Measurements from ENCODE around the gene MEMO1. TPM values are rescaled to one million over a fixed set of nuclear protein-coding genes. Genes with fewer than 3 reads are reported as not detected.

MEMO1 gene
- total RNA-seq, 1 donor from 2014 or later: 35.0 TPM

- Histone ChIP-seq H3K27me3 (ENCODE audit: control insufficient read depth, insufficient read depth, low read length) (no peaks in the 10 kb centered on the region), H3K36me3 (ENCODE audit: control insufficient read depth, insufficient read depth, low read length) (peaks cover 1% of the 10 kb centered on the region), H3K4me3 (ENCODE audit: low read depth, low read length) (no peak overlapping the region)
- no peak for TF ChIP-seq CTCF (IDR thresholded peaks at IDR 0.05; ENCODE audit: insufficient read depth, low read length, poor library complexity, severe bottlenecking)
- no peak for DNase-seq (ENCODE audit: low read depth)
Observed at GRCh38 chr2:31945572-31945935, 65.3 kb downstream of the MEMO1 start.

GRCh38 chr2:31944828-31945571, 65.8 kb downstream of the MEMO1 start:
- no peak for TF ChIP-seq CTCF (IDR thresholded peaks at IDR 0.05; ENCODE audit: insufficient read depth, low read length, poor library complexity, severe bottlenecking)
- DNase-seq (ENCODE audit: low read depth): no peak
- H3K36me3 ChIP-seq (ENCODE audit: control insufficient read depth, insufficient read depth, low read length): peaks cover 1% of the 10 kb centered on the region
- H3K27me3 ChIP-seq (ENCODE audit: control insufficient read depth, insufficient read depth, low read length): no peaks in the 10 kb centered on the region
- H3K4me3 ChIP-seq (ENCODE audit: low read depth, low read length): no peak overlapping the region

- no peak overlapping the region for H3K4me3 ChIP-seq (ENCODE audit: low read depth, low read length)
- no peaks in the 10 kb centered on the region for H3K27me3 ChIP-seq (ENCODE audit: control insufficient read depth, insufficient read depth, low read length)
- TF ChIP-seq CTCF (IDR thresholded peaks at IDR 0.05; ENCODE audit: insufficient read depth, low read length, poor library complexity, severe bottlenecking): no peak
- peaks cover 1% of the 10 kb centered on the region for H3K36me3 ChIP-seq (ENCODE audit: control insufficient read depth, insufficient read depth, low read length)
- DNase-seq (ENCODE audit: low read depth): no peak
Observed at GRCh38 chr2:31943636-31944225, 67.1 kb downstream of the MEMO1 start.

GRCh38 chr2:31940920-31941319, 69.9 kb downstream of the MEMO1 start:
- Histone ChIP-seq H3K4me3 (ENCODE audit: low read depth, low read length) (no peak overlapping the region), H3K36me3 (ENCODE audit: control insufficient read depth, insufficient read depth, low read length) (peaks cover 1% of the 10 kb centered on the region), H3K27me3 (ENCODE audit: control insufficient read depth, insufficient read depth, low read length) (no peaks in the 10 kb centered on the region)
- no peak for TF ChIP-seq CTCF (IDR thresholded peaks at IDR 0.05; ENCODE audit: insufficient read depth, low read length, poor library complexity, severe bottlenecking)
- no peak for DNase-seq (ENCODE audit: low read depth)

- H3K27me3 ChIP-seq (ENCODE audit: control insufficient read depth, insufficient read depth, low read length): no peaks in the 10 kb centered on the region
- no peak for DNase-seq (ENCODE audit: low read depth)
- H3K4me3 ChIP-seq (ENCODE audit: low read depth, low read length): no peak overlapping the region
- TF ChIP-seq CTCF (IDR thresholded peaks at IDR 0.05; ENCODE audit: insufficient read depth, low read length, poor library complexity, severe bottlenecking): no peak
- no peaks in the 10 kb centered on the region for H3K36me3 ChIP-seq (ENCODE audit: control insufficient read depth, insufficient read depth, low read length)
Observed at GRCh38 chr2:31937741-31938140, 73.1 kb downstream of the MEMO1 start.

GRCh38 chr2:31935370-31935769, 75.4 kb downstream of the MEMO1 start:
- no peak for DNase-seq (ENCODE audit: low read depth)
- no peak overlapping the region for H3K4me3 ChIP-seq (ENCODE audit: low read depth, low read length)
- no peak for TF ChIP-seq CTCF (IDR thresholded peaks at IDR 0.05; ENCODE audit: insufficient read depth, low read length, poor library complexity, severe bottlenecking)
- H3K27me3 ChIP-seq (ENCODE audit: control insufficient read depth, insufficient read depth, low read length): no peaks in the 10 kb centered on the region
- no peaks in the 10 kb centered on the region for H3K36me3 ChIP-seq (ENCODE audit: control insufficient read depth, insufficient read depth, low read length)

All from kidney epithelial cell (primary cell).